COLO668 (cell line): Measurements from ENCODE around the gene LCTL.
"Not testable (repeated sequence)": the region's sequence is repeated elsewhere in the genome, so short reads cannot be mapped to it uniquely, and the experiment has no call there.

Experiments
- DNase-seq: peaks from one replicate; lab custom pipeline; 2025; ENCODE audit not compliant: unreplicated experiment; lab: John Stamatoyannopoulos, UW

LCTL gene

GRCh38 chr15:66503041-66503648 lies 62.7 kb downstream of the LCTL start:
- not testable (repeated sequence) for DNase-seq

- DNase-seq, result no peak
Measured at GRCh38 chr15:66502491-66502890, 63.3 kb downstream of the LCTL start.

GRCh38 chr15:66500346-66500745 lies 65.5 kb downstream of the LCTL start:
- not testable (repeated sequence) for DNase-seq

- DNase-seq, result no peak
Measured at GRCh38 chr15:66498501-66499386, 67.1 kb downstream of the LCTL start.
